Measurements from ENCODE around the gene FAHD2B.
"Not testable (repeated sequence)": the region's sequence is repeated elsewhere in the genome, so short reads cannot be mapped to it uniquely, and the experiment has no call there.

Gene FAHD2B

DNA sequence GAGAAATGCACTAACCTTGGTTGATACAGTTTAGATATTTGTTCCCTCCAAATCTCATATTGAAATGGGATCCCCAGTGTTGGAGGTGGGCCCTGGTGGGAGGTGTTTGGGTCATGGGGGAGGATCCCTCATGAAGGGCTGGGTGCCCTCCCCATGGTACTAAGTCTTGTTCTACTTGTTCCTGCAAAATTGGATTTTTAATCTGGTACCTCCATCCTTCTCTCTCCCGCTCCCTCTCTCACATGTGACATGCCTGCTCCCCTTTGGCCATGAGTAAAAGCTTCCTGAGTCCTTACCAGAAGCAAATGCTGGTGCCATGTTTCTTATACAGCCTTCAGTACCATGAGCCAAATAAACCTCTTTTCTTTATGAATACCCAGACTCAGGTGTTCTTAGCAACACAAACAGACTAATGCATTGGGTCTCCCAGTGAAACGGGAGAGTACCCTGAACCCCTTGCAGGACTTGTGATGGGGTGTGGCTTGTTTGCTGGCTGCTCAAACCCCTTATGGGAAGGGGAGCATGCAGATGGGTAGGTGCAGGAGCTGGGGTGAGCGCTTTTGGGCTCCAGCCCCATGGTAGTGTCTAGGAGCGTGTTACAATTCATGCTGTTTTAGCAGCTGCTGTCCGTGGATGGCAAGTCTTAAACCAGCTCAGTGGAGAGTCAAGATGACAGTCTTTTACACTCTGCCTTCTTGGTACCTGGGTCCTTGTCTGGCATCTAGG, 27.2 kb downstream of the FAHD2B start:
- no peak for DNase-seq

DNA sequence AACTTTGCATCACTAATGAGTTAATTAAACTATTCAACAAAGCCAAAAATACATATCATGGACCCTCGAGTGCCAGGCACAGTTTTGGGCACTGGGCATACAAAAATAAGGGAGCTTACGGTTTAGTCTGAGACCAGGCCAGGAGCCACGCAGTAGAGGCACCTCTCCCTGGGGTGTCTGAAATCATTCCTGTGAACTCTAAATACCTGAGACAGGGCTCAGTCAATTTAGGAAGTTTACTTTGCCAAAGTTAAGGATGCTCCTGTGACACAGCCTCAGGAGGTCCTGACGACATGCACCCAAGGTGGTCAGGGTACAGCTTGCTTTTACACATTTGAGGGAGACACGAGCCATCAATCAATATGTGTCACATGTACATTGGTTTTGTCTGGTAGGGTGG, 28.7 kb downstream of the FAHD2B start:
- not testable (repeated sequence) for DNase-seq

DNA sequence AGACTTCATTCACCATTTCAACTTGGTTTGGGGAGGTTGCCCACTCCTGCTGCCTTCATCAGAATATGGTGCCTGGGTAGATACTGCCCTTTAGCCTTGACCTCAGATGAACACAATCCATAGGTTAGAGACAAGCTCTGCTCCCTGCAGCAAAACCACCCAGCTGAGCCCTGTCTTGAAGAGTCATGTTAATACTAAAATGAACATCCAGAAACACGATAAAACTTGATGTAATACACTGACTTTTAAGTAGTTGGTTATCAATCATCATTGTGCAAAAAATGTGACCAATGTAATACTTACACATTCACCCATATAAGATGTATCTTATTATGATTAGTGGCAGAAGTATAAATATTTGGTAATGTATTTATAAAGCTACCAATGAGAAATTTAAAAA, 32.7 kb downstream of the FAHD2B start:
- DNase-seq = not testable (repeated sequence)

DNA sequence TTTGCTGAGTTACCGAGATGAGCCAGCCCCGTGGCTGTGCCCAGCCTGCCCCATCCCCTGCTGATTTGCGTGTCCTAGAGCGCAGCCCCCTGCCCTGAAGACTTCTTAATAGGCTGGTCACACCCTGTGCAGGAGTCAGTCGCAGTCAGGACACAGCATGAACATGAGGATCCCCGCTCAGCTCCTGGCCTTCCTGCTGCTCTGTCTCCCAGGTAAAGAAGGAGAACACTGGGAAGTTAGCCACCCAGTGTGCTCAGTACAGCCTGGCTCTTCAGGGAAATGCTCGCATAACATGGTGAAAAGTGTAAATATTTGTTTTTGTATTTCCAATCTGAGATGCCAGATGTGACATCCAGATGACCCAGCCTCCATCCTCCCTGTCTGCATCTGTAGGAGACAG, 34.9 kb downstream of the FAHD2B start:
- not testable (repeated sequence) for DNase-seq

GRCh38 chr2:97056150-97056549, 38.5 kb downstream of the FAHD2B start:
- DNase-seq = not testable (repeated sequence)

DNA sequence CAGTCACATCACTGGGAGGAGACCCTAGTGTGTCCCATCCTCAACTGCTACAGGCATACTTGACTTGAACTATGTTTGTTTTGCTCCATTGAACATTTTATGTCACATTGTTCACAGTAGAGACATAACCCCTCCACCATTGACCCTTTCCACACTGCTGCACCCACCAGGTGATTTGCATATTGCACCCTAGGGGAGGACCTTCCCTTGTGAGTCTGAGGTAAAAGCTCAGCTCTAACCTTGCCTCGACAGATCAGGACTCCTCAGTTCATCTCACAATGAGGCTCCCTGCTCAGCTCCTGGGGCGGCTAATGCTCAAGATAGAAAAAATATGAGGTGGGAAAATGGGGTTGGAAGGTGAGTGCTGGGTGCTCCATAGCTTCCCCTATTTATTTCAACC, 44.6 kb downstream of the FAHD2B start:
- not testable (repeated sequence) for DNase-seq

- not testable (repeated sequence) for DNase-seq
Observed at GRCh38 chr2:97048448-97048847, 46.2 kb downstream of the FAHD2B start.

- DNase-seq = not testable (repeated sequence)
Observed at GRCh38 chr2:97046676-97047075, 48.0 kb downstream of the FAHD2B start.

DNA sequence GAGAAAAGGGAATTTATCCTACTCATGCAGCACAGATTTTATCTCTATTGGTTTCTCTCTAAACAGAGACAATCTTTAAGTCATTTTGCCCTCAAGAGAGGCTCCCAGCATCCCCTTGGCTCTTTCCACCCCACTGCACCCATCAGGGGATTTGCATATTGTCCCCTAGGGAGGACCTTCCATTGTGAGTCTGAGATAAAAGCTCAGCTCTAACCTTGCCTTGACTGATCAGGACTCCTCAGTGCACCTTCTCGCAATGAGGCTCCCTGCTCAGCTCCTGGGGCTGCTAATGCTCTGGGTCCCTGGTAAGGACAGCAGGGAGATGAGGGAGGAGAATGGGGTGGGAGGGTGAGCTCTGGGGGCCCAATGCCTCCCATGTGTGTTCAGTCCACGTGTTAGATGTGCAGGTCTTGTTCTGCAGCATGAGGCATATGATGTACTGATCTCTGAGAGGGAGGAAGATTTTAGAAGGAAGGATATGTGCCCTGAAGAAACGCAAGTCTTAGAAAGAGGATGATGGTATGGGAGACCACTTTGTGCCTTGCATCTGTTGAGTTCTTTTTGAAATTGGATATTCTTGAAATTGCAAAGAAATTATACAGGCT, 48.7 kb downstream of the FAHD2B start:
- DNase-seq = not testable (repeated sequence)

All from NCI-H1105 treated with DMSO at 0.1 percent for 48 hours (cell line).